ENCODE data around the gene FBXW9. TPM values are rescaled to one million over a fixed set of nuclear protein-coding genes. Genes with fewer than 3 reads are reported as not detected.

Gene FBXW9
- total and polyA plus RNA-seq, 8 donors, result 3.1 to 8.5 (median 4.4) TPM

GRCh38 chr19:12670159-12670928 is 26.1 kb downstream of the FBXW9 start:
- ATAC-seq (no peak), FAIRE-seq (no peak), DNase-seq (no peak)
- H3K27ac ChIP-seq, result peak overlapping the region in 2 of 4 donors; percentile 92 to 95
- intact Hi-C loops (cut with DNase I), result loop anchor here in 2 of 3 donors (5.0 to 10.0 kb wide), 2 partner anchors 103 to 106 kb away; no protein-coding TSS in a partner anchor
- TF ChIP-seq, protein P1, sequence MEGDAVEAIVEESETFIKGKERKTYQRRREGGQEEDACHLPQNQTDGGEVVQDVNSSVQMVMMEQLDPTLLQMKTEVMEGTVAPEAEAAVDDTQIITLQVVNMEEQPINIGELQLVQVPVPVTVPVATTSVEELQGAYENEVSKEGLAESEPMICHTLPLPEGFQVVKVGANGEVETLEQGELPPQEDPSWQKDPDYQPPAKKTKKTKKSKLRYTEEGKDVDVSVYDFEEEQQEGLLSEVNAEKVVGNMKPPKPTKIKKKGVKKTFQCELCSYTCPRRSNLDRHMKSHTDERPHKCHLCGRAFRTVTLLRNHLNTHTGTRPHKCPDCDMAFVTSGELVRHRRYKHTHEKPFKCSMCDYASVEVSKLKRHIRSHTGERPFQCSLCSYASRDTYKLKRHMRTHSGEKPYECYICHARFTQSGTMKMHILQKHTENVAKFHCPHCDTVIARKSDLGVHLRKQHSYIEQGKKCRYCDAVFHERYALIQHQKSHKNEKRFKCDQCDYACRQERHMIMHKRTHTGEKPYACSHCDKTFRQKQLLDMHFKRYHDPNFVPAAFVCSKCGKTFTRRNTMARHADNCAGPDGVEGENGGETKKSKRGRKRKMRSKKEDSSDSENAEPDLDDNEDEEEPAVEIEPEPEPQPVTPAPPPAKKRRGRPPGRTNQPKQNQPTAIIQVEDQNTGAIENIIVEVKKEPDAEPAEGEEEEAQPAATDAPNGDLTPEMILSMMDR (IDR thresholded peaks at IDR 0.05), result no peak
- H3K4me3 ChIP-seq, result peak overlapping the region; percentile 76 to 96 (median 94)
- peaks cover 3 to 16% (median 5%) of the 10 kb centered on the region in 3 donors for H3K36me3 ChIP-seq
- H3K9me3 ChIP-seq, result no peaks in the 10 kb centered on the region
- H3K27me3 ChIP-seq, result no peaks in the 10 kb centered on the region
- WGBS, 2 donors, result 27 to 33% methylated on average over 25 to 26 of the region's 26 CpGs
- H3K4me1 ChIP-seq, result peaks cover 4 to 29% (median 7%) of the 10 kb centered on the region in 3 donors

DNA sequence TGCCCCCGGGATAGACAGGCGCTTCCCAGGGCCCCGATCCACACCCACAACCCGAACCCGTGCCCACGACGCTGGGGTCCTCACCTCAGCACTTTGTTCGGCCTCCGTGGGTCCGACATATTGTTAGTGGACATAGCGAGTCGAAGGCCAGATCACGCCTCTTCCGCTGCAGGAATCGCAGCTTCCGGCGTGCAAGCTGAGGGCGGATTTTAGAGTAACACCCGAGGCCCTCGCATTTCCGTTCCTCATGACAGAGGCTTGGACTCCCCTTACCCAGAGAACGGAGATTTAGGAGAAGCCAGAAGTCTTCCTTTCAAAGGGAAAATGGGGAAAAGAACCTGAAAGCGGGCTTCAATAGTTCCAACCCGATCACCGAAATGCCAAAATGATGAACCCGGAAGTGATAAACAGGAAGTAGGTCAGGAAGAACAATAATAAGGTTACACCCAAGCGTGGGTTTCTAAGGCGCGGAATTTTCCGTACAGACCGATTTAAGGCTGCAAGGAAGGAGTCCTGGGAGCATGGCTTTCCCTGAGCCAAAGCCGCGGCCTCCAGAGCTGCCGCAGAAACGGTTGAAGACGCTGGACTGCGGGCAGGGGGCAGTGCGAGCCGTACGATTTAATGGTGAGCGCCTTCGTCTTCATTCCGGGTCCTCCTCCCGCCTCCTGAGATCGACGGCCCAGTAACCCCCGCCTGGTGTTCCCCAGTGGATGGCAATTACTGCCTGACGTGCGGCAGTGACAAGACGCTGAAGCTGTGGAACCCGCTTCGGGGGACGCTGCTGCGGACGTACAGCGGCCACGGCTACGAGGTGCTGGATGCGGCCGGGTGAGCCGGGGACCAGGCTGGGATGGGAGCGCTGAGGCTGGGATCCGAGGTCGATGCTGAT is 26.9 kb downstream of the FBXW9 start:
- TF ChIP-seq, protein P1 (IDR thresholded peaks at IDR 0.05), result no peak
- peaks cover 0 to 11% (median 5%) of the 10 kb centered on the region in 3 donors for H3K36me3 ChIP-seq
- intact Hi-C loops (cut with DNase I), result loop anchor here in 2 of 3 donors (5.0 to 10.0 kb wide), 2 partner anchors 102 to 105 kb away; no protein-coding TSS in a partner anchor
- no peaks in the 10 kb centered on the region for H3K9me3 ChIP-seq
- H3K27me3 ChIP-seq, result no peaks in the 10 kb centered on the region
- WGBS, 2 donors, result 0 to 1% methylated on average over 64 of the region's 64 CpGs
- DNase-seq (peak; percentile 73 to 90 (median 80)), ATAC-seq (peak; percentile 74 to 81 (median 80)), FAIRE-seq (no peak)
- H3K4me3 ChIP-seq, result peak overlapping the region; percentile 76 to 96 (median 94)
- H3K27ac ChIP-seq, result peak overlapping the region; percentile 82 to 97 (median 94)
- H3K4me1 ChIP-seq, result peaks cover 4 to 29% (median 7%) of the 10 kb centered on the region in 3 donors

DNA sequence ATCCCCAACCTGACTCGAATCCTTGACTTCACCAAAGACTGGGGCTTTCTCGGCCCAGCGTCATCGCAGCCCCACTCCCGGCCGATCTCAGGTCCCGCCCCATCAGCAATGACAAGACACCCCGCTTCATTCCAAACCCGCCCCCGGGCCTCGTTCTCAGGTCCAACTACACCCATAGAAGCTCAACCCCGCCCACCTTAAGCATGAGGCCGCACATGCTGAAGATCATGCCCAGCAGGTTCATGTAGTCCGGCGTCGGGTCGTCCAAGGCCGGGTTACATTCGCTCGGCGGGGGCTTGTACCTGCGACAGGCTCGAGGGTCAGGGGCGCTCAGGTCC is 27.5 kb downstream of the FBXW9 start:
- WGBS, 2 donors, result 0% methylated on average over 24 of the region's 24 CpGs
- peak in 4 of 6 donors; percentile 45 to 84 (median 52) for DNase-seq
- H3K27ac ChIP-seq, result peak overlapping the region; percentile 82 to 97 (median 94)

DNA sequence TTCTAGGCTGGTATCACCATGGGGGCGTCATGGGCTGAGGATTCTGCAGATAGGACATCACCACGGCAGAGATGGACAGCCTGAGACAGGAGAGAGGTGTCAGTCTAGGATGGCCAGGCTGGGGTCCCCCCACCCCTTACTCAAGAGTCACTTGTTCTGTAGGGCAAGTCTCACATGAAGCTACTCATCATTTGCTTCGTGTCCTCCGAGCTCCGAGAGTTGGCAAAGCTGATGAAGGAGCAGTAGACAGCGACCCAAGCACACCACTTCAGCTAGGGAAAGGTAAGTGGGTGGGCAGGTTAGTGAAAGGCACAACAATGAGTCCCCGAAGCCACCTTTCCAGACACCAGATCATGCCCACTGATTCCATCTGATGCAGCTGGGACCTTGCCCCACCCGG is 28.1 kb downstream of the FBXW9 start:
- intact Hi-C loops (cut with DNase I), result no loop called here
- peak overlapping the region; percentile 76 to 96 (median 94) for H3K4me3 ChIP-seq
- H3K4me1 ChIP-seq, result peaks cover 4 to 29% (median 7%) of the 10 kb centered on the region in 3 donors
- H3K27me3 ChIP-seq, result no peaks in the 10 kb centered on the region
- DNase-seq (no peak), ATAC-seq (no peak), FAIRE-seq (no peak)
- no peaks in the 10 kb centered on the region for H3K9me3 ChIP-seq
- 45 to 61% methylated on average over 8 of the region's 8 CpGs for WGBS, 2 donors
- TF ChIP-seq, protein P1 (IDR thresholded peaks at IDR 0.05), result no peak
- peaks cover 0 to 6% (median 0%) of the 10 kb centered on the region in 3 donors for H3K36me3 ChIP-seq
- H3K27ac ChIP-seq, result peak overlapping the region in 2 of 4 donors; percentile 92 to 95

More for the DNA sequence above, 27.5 kb downstream of the FBXW9 start:
- Histone ChIP-seq H3K4me3 (peak overlapping the region; percentile 76 to 96 (median 94)), H3K4me1 (peaks cover 4 to 29% (median 7%) of the 10 kb centered on the region in 3 donors), H3K9me3 (no peaks in the 10 kb centered on the region), H3K27me3 (no peaks in the 10 kb centered on the region), H3K36me3 (peaks cover 0 to 6% (median under 1%) of the 10 kb centered on the region in 3 donors)
- TF ChIP-seq, protein P1 (IDR thresholded peaks at IDR 0.05), result no peak
- ATAC-seq, result peak; percentile 3 to 15 (median 10)
- intact Hi-C loops (cut with DNase I), result no loop called here
- FAIRE-seq, result no peak
